Measurements from ENCODE around the gene MAML2.

The MAML2 gene

GRCh38 chr11:96155627-96156378 is 187.2 kb downstream of the MAML2 start:
- DNase-seq (ENCODE audit: low spot score): peak; percentile 73

- peak; percentile 36 for DNase-seq (ENCODE audit: low spot score)
Measured at GRCh38 chr11:96154802-96155520, 188.0 kb downstream of the MAML2 start.

GRCh38 chr11:96152623-96153022 is 190.4 kb downstream of the MAML2 start:
- DNase-seq (ENCODE audit: low spot score): no peak

DNA sequence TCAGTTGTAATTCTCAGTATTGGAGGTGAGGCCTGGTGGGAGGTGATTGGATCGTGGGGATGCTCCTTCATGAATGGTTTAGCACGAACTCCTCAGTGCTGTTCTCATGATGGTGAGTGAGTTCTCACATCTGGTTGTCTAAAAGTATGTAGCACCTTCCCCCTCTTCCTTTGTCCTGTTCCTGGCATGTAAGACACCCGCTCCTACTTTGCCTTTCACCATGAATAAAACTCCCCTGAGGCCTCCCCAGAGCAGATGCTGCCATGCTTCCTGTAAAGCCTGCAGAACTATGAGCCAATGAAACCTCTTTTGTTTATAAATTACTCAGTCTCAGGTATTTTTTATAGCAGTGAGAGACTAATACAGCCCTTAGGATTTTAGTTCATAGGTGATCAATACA is 191.5 kb downstream of the MAML2 start:
- DNase-seq (ENCODE audit: low spot score): no peak

DNA sequence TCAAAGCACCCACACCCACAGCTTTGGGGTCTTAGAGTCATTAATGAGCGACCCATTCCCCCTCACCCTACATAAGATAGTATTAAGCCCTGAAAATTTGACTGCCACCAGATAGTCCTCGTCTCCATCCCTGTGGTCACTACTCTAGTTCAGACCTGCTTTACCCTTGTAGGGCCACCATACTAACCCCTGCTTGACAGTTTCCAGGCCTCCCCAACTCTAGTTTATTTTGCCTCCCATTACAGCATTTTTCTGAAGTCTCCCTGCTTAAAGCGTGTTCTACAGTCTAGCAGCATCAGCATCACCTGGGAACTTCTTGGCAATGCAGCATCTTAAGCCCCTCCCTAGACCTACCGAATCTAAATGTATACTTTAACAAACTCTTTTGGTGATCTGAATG is 192.4 kb downstream of the MAML2 start:
- DNase-seq (ENCODE audit: low spot score): no peak

DNA sequence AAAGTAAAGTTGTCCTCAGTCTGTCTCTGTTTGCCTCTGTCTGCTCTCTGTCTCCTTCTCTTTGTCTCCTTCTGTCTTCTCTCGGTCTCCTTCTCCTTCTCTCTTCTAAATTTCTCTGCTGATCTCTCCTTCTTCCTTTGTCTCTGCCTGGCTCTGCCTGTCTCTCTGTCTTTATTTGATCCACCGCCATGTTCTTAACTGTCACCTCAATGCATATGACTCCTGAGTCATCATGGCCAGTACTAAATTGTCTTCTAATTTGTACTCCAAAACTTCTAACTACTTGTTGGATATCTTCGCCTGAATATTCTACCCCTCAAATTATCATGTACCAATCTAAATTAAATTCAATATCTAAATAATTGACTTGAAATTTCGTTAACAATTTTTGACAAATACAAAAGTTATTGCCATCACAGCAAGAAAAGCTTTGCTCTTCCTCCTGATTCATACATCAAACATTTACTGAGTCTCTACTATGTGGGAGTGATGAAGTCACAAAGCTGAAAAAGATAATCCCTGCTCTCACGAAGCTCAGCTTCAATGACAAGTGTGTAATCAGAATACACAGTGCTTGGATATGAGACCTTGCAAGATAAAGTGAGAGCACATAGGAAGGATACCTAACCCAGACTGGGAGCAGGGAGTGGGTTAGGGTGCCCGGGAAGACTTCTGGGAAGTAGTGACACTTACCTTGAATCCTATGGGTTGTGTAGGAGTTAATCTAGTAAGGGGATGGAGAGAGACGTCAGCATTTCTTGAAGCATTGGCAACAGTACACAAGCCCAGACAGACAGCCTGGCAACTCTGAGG is 193.0 kb downstream of the MAML2 start:
- DNase-seq (ENCODE audit: low spot score): peak; percentile 52

- DNase-seq (ENCODE audit: low spot score): no peak
Measured at GRCh38 chr11:96147906-96148486, 195.0 kb downstream of the MAML2 start.

DNA sequence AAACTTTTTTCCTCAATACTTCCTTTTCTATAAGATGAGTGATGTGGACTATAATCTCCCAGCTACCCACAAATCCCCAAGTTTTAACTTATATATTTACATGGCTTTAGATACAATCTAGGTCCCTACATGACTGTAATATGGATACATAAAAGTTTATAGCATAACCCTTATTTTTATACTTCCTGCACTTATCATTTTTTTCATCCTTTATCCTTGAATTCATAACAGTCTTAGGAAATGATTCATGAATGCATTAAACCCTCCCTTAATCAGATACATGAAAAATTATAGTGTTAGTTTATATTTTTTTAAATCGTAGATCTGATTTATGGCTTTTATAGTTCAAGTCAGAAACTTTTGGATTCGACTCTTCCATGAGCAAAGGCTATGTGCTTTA is 195.8 kb downstream of the MAML2 start:
- no peak for DNase-seq (ENCODE audit: low spot score)

DNA sequence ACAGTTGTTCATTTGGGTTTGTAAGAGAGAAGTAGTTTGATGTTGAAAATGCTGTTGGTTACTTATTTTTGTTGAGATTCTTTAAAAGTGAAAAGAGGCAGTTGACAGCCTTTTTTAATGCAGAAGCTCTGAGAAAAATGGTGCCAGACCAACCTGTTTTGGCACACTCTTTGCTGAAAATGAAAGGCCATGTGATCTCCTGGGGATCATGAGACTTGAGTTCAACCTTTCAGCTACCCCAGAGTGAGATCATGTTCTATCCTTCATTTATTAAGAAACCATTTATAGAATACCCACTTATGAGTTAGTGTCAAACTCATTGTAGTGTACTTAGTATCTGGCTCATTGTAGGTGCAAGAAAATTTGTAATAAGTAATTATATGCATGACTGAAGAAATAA is 196.2 kb downstream of the MAML2 start:
- no peak for DNase-seq (ENCODE audit: low spot score)

GRCh38 chr11:96145163-96145585 is 197.8 kb downstream of the MAML2 start:
- no peak for DNase-seq (ENCODE audit: low spot score)

GRCh38 chr11:96144553-96144952 is 198.4 kb downstream of the MAML2 start:
- DNase-seq (ENCODE audit: low spot score): no peak

DNA sequence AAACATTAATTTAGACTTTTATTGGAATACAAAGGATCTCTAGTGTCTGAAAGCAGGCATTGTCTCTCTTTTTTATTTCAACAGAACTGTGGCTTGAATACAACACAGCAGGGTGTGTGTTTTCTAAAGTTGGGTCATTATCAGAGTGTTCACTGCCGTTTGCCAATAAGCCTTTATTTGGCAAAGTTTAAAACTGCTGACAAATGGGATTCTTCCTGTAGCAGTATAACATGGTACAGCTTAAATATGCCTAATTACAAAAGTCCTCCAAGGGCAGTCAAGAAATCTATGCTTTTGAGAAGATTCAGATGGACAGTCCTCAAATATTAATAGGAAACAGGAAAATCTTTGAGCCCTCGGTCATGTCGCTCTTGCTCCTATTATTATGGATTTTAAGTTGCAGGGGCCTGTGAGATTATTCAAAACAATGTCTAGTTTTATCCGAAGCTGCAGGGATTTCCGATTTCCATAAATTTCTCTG is 199.9 kb downstream of the MAML2 start:
- no peak for DNase-seq (ENCODE audit: low spot score)

DNA sequence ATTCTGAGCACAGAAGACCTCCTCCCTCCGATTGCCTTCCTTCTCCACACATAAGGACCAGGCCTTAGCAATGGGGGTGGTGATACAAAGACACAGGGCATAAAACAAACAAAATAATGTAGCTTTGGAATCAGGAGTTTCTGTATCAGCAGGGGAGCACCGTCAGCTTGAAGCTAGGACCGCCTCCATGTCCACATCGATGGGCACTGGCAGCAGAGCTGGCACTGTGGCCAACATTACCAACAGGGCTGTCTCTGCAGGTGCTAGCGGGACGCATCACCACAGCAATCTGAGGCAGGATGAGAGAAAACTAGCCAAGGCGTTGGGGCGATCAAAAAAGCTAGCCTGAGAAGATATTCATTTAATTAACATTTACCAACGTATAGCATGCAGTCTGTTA is 201.4 kb downstream of the MAML2 start:
- DNase-seq (ENCODE audit: low spot score): no peak

DNA sequence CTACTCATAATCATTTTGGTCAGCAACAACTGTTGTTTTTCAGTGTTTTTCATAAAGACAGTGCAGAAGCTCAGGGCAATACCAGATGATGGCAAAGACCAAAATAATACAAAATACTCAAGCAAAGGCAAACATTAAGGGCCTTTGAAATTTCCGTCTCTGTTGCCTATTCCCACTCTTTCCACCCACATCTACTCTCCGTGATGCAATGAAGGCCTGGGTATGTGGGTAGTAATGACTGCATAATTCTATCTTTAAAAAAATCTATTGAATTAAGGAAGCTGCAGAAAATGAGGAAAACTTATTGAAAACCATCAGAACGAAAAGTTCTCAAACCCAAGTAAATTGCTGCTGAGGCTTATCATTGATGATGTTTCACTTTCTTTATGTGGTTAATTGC is 203.3 kb downstream of the MAML2 start:
- DNase-seq (ENCODE audit: low spot score): no peak

DNA sequence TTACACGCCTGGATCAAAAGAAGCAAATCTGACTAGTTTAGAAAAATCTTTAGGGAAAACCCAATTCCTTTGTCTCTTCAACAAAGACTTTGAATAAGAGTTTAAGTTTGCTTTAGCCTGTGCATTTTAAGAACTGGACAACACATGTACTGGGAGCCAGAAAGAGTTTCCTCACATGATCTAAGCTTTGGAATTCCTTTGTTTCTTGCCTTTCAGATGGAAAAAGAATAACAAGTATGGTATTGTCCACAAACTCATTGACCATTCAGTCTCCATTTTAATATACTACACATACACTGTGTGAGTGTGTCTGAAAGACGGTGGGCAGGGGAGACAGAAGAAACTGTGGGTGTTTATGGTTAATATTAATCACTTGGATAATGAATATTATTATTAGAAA is 205.6 kb downstream of the MAML2 start:
- DNase-seq (ENCODE audit: low spot score): no peak

- no peak for DNase-seq (ENCODE audit: low spot score)
Measured at GRCh38 chr11:96136613-96137298, 206.2 kb downstream of the MAML2 start.

- DNase-seq (ENCODE audit: low spot score): no peak
Measured at GRCh38 chr11:96134602-96135001, 208.4 kb downstream of the MAML2 start.

- no peak for DNase-seq (ENCODE audit: low spot score)
Measured at GRCh38 chr11:96132437-96132836, 210.6 kb downstream of the MAML2 start.

GRCh38 chr11:96130061-96130620 is 212.9 kb downstream of the MAML2 start:
- DNase-seq (ENCODE audit: low spot score): no peak

DNA sequence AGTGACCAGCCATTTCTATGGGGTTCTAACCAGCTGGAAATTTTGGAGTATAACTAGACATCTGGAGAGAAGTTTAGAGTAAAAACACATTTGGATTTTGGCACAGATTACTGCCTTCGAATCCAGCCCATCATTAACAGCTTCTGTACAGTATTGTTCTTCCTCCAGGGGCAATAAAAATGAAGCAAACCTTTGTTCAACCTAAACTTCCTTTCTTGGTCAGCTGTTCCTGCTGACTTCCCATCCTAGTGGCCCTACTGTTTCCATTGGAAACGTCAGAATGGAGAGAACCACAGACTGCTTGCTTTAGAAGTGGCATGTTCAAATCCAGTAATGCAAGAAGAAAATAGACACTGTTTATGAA is 215.4 kb downstream of the MAML2 start:
- no peak for DNase-seq (ENCODE audit: low spot score)

- DNase-seq (ENCODE audit: low spot score): no peak
Measured at GRCh38 chr11:96126917-96127595, 215.9 kb downstream of the MAML2 start.
